Mesenchymal stem cell (in vitro differentiated cells and primary cell): ENCODE measurements around the gene NOTCH3.

ENCODE experiments used
- DNase-seq: peaks from one replicate; pipeline ENCODE4 v3.0.0-alpha.2; 2013
- H2AFZ ChIP-seq: one replicate; pipeline ENCODE4 v1.6.1; 2013; ENCODE audit warnings: low read depth, mild to moderate bottlenecking, control low read depth, inconsistent platforms, low read length, moderate library complexity
- H2AK5ac ChIP-seq: 2 replicates; pipeline ENCODE4 v1.6.1; 2013; ENCODE audit warnings: low read length, moderate library complexity, mild to moderate bottlenecking, inconsistent platforms; ENCODE audit not compliant: severe bottlenecking
- H2BK120ac ChIP-seq: one replicate; pipeline ENCODE4 v1.6.1; 2013; ENCODE audit warnings: low read depth, mild to moderate bottlenecking, inconsistent platforms, low read length, moderate library complexity
- H2BK12ac ChIP-seq, 2 experiments: one replicate each; pipeline ENCODE4 v1.6.1; 2013; ENCODE audit warnings: inconsistent platforms in 2 of 2, low read length in 2 of 2, mild to moderate bottlenecking in 2 of 2, moderate library complexity in 2 of 2, control low read depth in 1 of 2
- H2BK15ac ChIP-seq: one replicate; pipeline ENCODE4 v1.6.1; 2013; ENCODE audit warnings: mild to moderate bottlenecking, low read depth, inconsistent platforms; ENCODE audit not compliant: poor library complexity, severe bottlenecking
- H2BK5ac ChIP-seq: 2 replicates; pipeline ENCODE4 v1.6.1; 2013; ENCODE audit warnings: low read depth, mild to moderate bottlenecking, low read length, control low read depth, inconsistent platforms; ENCODE audit not compliant: poor library complexity, severe bottlenecking
- H3K14ac ChIP-seq, 2 experiments: one replicate each; pipeline ENCODE4 v1.6.1; 2013; ENCODE audit warnings: inconsistent platforms in 2 of 2, low read length in 2 of 2, control low read depth in 1 of 2, mild to moderate bottlenecking in 1 of 2, moderate library complexity in 1 of 2
- H3K18ac ChIP-seq, 2 experiments: one replicate each; pipeline ENCODE4 v1.6.1; 2013; ENCODE audit warnings: inconsistent platforms in 2 of 2, low read length in 2 of 2, control low read depth in 1 of 2, low read depth in 1 of 2, mild to moderate bottlenecking in 1 of 2
- H3K23ac ChIP-seq, 2 experiments: one replicate each; pipeline ENCODE4 v1.6.1; 2013; ENCODE audit warnings: inconsistent platforms in 2 of 2, low read length in 2 of 2, mild to moderate bottlenecking in 2 of 2, moderate library complexity in 2 of 2, control low read depth in 1 of 2
- H3K27ac ChIP-seq: 2 replicates; pipeline ENCODE4 v1.5.1; 2013; ENCODE audit warnings: mild to moderate bottlenecking, moderate library complexity, low read length, control low read depth, inconsistent platforms; ENCODE audit not compliant: poor library complexity, severe bottlenecking
- H3K27me3 ChIP-seq, 2 experiments: 2 replicates each; pipeline versions ENCODE4 v1.6.1 to v1.7.0; 2013; ENCODE audit warnings: low read length in 2 of 2, mild to moderate bottlenecking in 2 of 2, moderate library complexity in 2 of 2, control low read depth in 1 of 2, inconsistent platforms in 1 of 2; ENCODE audit not compliant: control insufficient read depth in 1 of 2, insufficient read depth in 1 of 2
- H3K36me3 ChIP-seq, 2 experiments: 2 replicates each; pipeline versions ENCODE4 v1.6.1 to v1.7.0; 2013; ENCODE audit warnings: low read length in 2 of 2, control low read depth in 1 of 2, inconsistent platforms in 1 of 2, low read depth in 1 of 2, mild to moderate bottlenecking in 1 of 2; ENCODE audit not compliant: insufficient read depth in 2 of 2, control insufficient read depth in 1 of 2
- H3K4ac ChIP-seq, 2 experiments: one replicate each; pipeline ENCODE4 v1.6.1; 2013; ENCODE audit warnings: inconsistent platforms in 2 of 2, low read length in 2 of 2, mild to moderate bottlenecking in 2 of 2, moderate library complexity in 2 of 2, control low read depth in 1 of 2, low read depth in 1 of 2
- H3K4me1 ChIP-seq: 2 replicates; pipeline ENCODE4 v1.6.1; 2013; ENCODE audit warnings: low read depth, low read length, control low read depth; ENCODE audit not compliant: control insufficient read depth, insufficient read depth
- H3K4me2 ChIP-seq: 2 replicates; pipeline ENCODE4 v1.6.1; 2013; ENCODE audit warnings: low read length, mild to moderate bottlenecking, inconsistent platforms; ENCODE audit not compliant: poor library complexity, severe bottlenecking
- H3K4me3 ChIP-seq, 2 experiments: 2 replicates each; pipeline versions ENCODE4 v1.5.1 to v1.7.0; 2013; ENCODE audit warnings: low read length in 2 of 2, mild to moderate bottlenecking in 2 of 2, control low read depth in 1 of 2, low read depth in 1 of 2; ENCODE audit not compliant: insufficient read depth in 1 of 2
- H3K79me1 ChIP-seq: replicated peaks from 2 replicates; pipeline ENCODE4 v1.6.1; 2013; ENCODE audit warnings: mild to moderate bottlenecking, control low read depth, low read length, inconsistent platforms; ENCODE audit not compliant: poor library complexity, severe bottlenecking
- H3K9ac ChIP-seq: 2 replicates; pipeline ENCODE4 v1.7.0; 2013; ENCODE audit warnings: mild to moderate bottlenecking, low read length, moderate library complexity
- H3K9me3 ChIP-seq: 2 replicates; pipeline ENCODE4 v1.7.0; 2013; ENCODE audit warnings: mild to moderate bottlenecking, low read length; ENCODE audit not compliant: control insufficient read depth
- H4K8ac ChIP-seq: one replicate; pipeline ENCODE4 v1.6.1; 2013; ENCODE audit warnings: inconsistent platforms, mild to moderate bottlenecking, low read length, moderate library complexity
- H4K91ac ChIP-seq: one replicate; pipeline ENCODE4 v1.6.1; 2013; ENCODE audit warnings: mild to moderate bottlenecking, low read length, inconsistent platforms
- WGBS: methylation state at CpG from one replicate; pipeline ENCODE4 v1.1.7; 2013; ENCODE audit warnings: mixed read lengths; 5-methylcytosine and 5-hydroxymethylcytosine counted together

Gene NOTCH3

DNA sequence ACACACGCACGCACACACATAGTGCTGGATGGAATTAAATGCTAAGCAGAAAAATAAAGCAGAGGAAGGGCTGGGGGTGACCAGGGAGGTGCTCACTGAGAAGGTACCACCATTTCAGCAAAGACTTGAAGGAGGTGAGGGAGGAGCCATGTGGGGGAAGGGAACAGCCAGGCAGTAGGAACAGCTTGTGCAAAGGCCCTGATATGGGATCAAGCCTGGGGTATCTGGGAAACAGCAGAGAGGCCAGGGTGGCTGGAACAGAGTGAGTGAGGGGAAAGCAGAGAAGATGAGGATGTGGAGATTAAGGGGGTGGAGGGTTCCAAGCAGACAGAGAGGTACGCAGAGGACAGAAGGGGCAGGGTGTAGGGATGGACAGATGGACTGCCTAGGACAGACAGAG lies 25.2 kb downstream of the NOTCH3 start:
- H3K23ac ChIP-seq: no peak overlapping the region
- H3K4me1 ChIP-seq: peaks cover 10% of the 10 kb centered on the region
- 96% methylated on average over 3 of the region's 3 CpGs for WGBS

DNA sequence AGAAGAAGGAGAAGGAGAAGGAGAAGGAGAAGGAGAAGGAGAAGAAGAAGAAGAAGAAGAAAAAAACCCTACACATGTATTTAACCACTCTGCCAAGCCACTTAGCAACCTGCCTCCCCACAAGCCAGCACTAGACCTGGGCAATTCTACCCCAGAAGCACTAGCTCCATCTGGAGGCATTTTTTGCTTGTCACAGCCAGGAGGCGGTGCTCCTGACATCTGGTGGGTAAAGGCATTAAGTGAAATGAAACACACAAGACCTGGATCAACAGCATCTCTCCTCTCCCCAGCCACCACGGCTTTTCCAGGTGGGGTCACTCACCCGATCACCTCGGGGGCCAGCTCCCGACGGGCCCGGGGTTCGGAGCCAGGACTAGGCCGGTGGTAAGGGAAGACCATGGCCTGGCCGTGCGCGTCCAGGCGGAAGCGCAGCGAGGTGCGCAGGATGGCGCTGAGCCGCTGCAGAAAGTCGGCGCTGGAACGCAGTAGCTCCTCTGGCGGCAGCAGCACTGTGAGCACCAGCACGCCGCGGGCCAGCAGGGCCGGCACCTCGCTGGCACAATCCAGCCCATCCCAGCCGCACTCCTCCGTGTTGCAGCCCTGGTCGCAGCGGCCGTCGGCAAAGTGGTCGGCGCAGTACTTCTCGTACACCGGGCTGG lies 26.9 kb downstream of the NOTCH3 start:
- H3K27ac ChIP-seq: no peak overlapping the region
- H3K79me1 ChIP-seq: no peaks in the 10 kb centered on the region
- no peak overlapping the region for H3K4ac ChIP-seq
- H2BK5ac ChIP-seq: no peak overlapping the region
- H3K4me3 ChIP-seq: peak overlapping the region in 1 of 2 experiments; percentile 29
- no peak overlapping the region for H3K14ac ChIP-seq
- H3K36me3 ChIP-seq: peaks cover 12 to 19% of the 10 kb centered on the region in 2 experiments
- no peak overlapping the region for H2AK5ac ChIP-seq
- H3K9me3 ChIP-seq: no peaks in the 10 kb centered on the region
- H2BK12ac ChIP-seq: no peak overlapping the region
- 95% methylated on average over 37 of the region's 37 CpGs for WGBS
- no peak for DNase-seq
- H2BK120ac ChIP-seq: no peak overlapping the region
- H3K27me3 ChIP-seq: peaks cover 0 to 3% of the 10 kb centered on the region in 2 experiments
- no peak overlapping the region for H2BK15ac ChIP-seq
- no peak overlapping the region for H3K18ac ChIP-seq
- H4K91ac ChIP-seq: peak overlapping the region; percentile 48
- peaks cover 9% of the 10 kb centered on the region for H3K4me1 ChIP-seq
- no peak overlapping the region for H3K4me2 ChIP-seq
- H3K23ac ChIP-seq: no peak overlapping the region
- H2AFZ ChIP-seq: no peak overlapping the region
- peak overlapping the region; percentile 42 for H4K8ac ChIP-seq
- H3K9ac ChIP-seq: no peak overlapping the region

More for the DNA sequence above, 25.2 kb downstream of the NOTCH3 start:
- H2BK120ac ChIP-seq: no peak overlapping the region
- DNase-seq: no peak
- no peak overlapping the region for H3K4me2 ChIP-seq
- H3K9ac ChIP-seq: no peak overlapping the region
- no peak overlapping the region for H3K4me3 ChIP-seq
- no peak overlapping the region for H2AFZ ChIP-seq
- no peak overlapping the region for H2BK5ac ChIP-seq
- no peak overlapping the region for H2AK5ac ChIP-seq
- H3K18ac ChIP-seq: no peak overlapping the region
- H4K91ac ChIP-seq: peak overlapping the region; percentile 31
- no peak overlapping the region for H2BK15ac ChIP-seq
- peaks cover 17 to 24% of the 10 kb centered on the region in 2 experiments for H3K36me3 ChIP-seq
- H4K8ac ChIP-seq: no peak overlapping the region
- no peaks in the 10 kb centered on the region for H3K79me1 ChIP-seq
- no peak overlapping the region for H3K14ac ChIP-seq
- H3K4ac ChIP-seq: no peak overlapping the region
- no peaks in the 10 kb centered on the region for H3K9me3 ChIP-seq
- H3K27ac ChIP-seq: no peak overlapping the region
- H3K27me3 ChIP-seq: peaks cover 0 to 8% of the 10 kb centered on the region in 2 experiments
- H2BK12ac ChIP-seq: no peak overlapping the region

DNA sequence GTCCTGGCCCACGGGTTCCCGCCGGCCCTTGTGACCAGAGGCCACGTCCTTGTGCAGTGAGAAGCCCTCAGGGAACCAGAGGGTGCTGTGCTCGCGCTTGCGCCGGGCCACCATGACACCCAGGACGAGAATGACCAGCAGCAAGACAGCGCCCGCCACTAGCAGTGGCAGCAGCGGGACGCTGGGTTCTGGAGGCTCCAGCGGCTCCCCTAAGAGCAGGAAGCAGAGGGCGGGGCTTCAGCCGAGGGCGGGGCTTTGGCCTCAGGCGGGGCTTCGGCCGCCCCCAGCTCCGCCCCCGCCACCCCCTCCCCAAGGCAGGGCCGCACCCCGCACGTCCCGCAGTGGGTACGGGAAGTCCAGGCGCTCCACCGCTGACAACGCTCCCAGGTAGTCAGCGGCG lies 30.4 kb downstream of the NOTCH3 start:
- H3K9me3 ChIP-seq: peaks cover 17% of the 10 kb centered on the region
- no peak overlapping the region for H3K4me2 ChIP-seq
- WGBS: 89% methylated on average over 32 of the region's 32 CpGs
- no peak overlapping the region for H3K9ac ChIP-seq
- DNase-seq: no peak
- H3K27me3 ChIP-seq: no peaks in the 10 kb centered on the region
- no peak overlapping the region for H3K14ac ChIP-seq
- no peak overlapping the region for H2AK5ac ChIP-seq
- H2BK120ac ChIP-seq: no peak overlapping the region
- H3K4ac ChIP-seq: no peak overlapping the region
- H3K4me3 ChIP-seq: no peak overlapping the region
- H2AFZ ChIP-seq: no peak overlapping the region
- no peak overlapping the region for H3K27ac ChIP-seq
- no peak overlapping the region for H3K23ac ChIP-seq
- no peak overlapping the region for H2BK5ac ChIP-seq
- H4K91ac ChIP-seq: no peak overlapping the region
- H3K36me3 ChIP-seq: peaks cover 15 to 28% of the 10 kb centered on the region in 2 experiments
- no peak overlapping the region for H2BK12ac ChIP-seq
- H4K8ac ChIP-seq: no peak overlapping the region
- H3K79me1 ChIP-seq: no peaks in the 10 kb centered on the region
- no peak overlapping the region for H3K18ac ChIP-seq
- H3K4me1 ChIP-seq: peaks cover 2% of the 10 kb centered on the region
- no peak overlapping the region for H2BK15ac ChIP-seq

DNA sequence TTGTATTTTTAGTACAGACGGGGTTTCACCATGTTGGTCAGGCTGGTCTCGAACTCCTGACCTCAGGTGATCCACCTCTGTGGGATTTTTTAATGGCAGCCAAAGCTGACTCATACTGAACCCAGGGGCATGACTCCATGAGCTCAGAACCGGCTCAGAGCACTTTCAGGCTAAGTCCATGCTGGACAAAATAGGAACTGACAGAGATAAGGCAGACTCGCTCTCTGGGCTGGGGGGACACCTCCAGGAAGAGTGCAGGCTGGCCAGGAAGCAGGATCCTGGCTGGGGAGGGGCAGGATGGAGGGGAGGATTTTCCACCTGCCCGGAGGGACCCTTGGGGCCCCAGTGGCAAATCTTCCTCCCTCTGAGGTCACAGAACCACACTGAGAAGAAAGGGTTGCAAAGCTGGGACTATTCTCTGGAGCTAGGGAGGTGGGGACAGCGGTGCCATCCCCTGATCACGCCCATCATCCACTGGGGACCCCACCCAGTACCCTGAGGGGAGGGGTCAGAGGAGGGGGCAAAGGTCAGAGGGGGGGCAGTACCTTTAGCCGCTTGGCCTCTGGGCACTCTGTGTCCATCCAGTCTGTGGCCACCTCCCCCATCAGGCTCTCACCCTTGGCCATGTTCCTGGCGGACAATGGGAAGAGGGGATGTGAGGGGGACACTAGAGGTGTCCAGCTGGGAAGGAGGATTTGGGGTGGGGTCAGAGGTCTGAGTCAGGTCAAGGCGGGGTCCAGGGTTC lies 31.1 kb downstream of the NOTCH3 start:
- H3K4me2 ChIP-seq: no peak overlapping the region
- H3K9me3 ChIP-seq: peaks cover 23% of the 10 kb centered on the region
- H3K79me1 ChIP-seq: no peaks in the 10 kb centered on the region
- no peak overlapping the region for H3K27ac ChIP-seq
- peaks cover 22 to 34% of the 10 kb centered on the region in 2 experiments for H3K36me3 ChIP-seq
- H3K23ac ChIP-seq: no peak overlapping the region
- H2BK120ac ChIP-seq: no peak overlapping the region
- no peaks in the 10 kb centered on the region for H3K27me3 ChIP-seq
- no peak overlapping the region for H3K4ac ChIP-seq
- H4K8ac ChIP-seq: no peak overlapping the region
- peaks cover 2% of the 10 kb centered on the region for H3K4me1 ChIP-seq
- no peak overlapping the region for H2AK5ac ChIP-seq
- no peak for DNase-seq
- 94% methylated on average over 8 of the region's 10 CpGs for WGBS
- no peak overlapping the region for H3K9ac ChIP-seq
- no peak overlapping the region for H3K14ac ChIP-seq
- H3K4me3 ChIP-seq: no peak overlapping the region
- H2BK5ac ChIP-seq: no peak overlapping the region
- H4K91ac ChIP-seq: no peak overlapping the region
- H2BK12ac ChIP-seq: no peak overlapping the region
- no peak overlapping the region for H2AFZ ChIP-seq
- H3K18ac ChIP-seq: no peak overlapping the region
- no peak overlapping the region for H2BK15ac ChIP-seq
